Globus pallidus (tissue), 1 donor: ENCODE data around the gene GGTLC1.

Source experiments
- DNase-seq: peaks from one replicate; pipeline ENCODE4 v3.0.0-alpha.2; 2015; ENCODE audit warnings: low spot score

GGTLC1 gene

GRCh38 chr20:23963941-23964340, 24.6 kb downstream of the GGTLC1 start:
- DNase-seq = no peak

- no peak for DNase-seq
These were observed 26.3 kb downstream of the GGTLC1 start for GRCh38 chr20:23962272-23962671.

- DNase-seq = no peak
These were observed 29.5 kb downstream of the GGTLC1 start for GRCh38 chr20:23959054-23959453.

GRCh38 chr20:23955896-23956295, 32.7 kb downstream of the GGTLC1 start:
- no peak for DNase-seq

GRCh38 chr20:23954008-23954745, 34.4 kb downstream of the GGTLC1 start:
- no peak for DNase-seq

GRCh38 chr20:23946206-23946605, 42.4 kb downstream of the GGTLC1 start:
- no peak for DNase-seq

GRCh38 chr20:23943304-23943703, 45.3 kb downstream of the GGTLC1 start:
- no peak for DNase-seq

GRCh38 chr20:23939641-23940040, 48.9 kb downstream of the GGTLC1 start:
- DNase-seq = no peak

GRCh38 chr20:23939063-23939462, 49.5 kb downstream of the GGTLC1 start:
- DNase-seq = no peak

GRCh38 chr20:23938118-23938438, 50.5 kb downstream of the GGTLC1 start:
- no peak for DNase-seq

- DNase-seq = peak; percentile 68
These were observed 51.1 kb downstream of the GGTLC1 start for GRCh38 chr20:23937303-23938117.
